Measurements from ENCODE around the gene RBM39. TPM values are rescaled to one million over a fixed set of nuclear protein-coding genes. Genes with fewer than 3 reads are reported as not detected.

RBM39 gene
- total and polyA plus RNA-seq, 9 of the 15 experiments (the other 6 are each of a cell fraction or from before 2014, with no cell fraction given), result 143 to 319 (median 228) TPM

DNA sequence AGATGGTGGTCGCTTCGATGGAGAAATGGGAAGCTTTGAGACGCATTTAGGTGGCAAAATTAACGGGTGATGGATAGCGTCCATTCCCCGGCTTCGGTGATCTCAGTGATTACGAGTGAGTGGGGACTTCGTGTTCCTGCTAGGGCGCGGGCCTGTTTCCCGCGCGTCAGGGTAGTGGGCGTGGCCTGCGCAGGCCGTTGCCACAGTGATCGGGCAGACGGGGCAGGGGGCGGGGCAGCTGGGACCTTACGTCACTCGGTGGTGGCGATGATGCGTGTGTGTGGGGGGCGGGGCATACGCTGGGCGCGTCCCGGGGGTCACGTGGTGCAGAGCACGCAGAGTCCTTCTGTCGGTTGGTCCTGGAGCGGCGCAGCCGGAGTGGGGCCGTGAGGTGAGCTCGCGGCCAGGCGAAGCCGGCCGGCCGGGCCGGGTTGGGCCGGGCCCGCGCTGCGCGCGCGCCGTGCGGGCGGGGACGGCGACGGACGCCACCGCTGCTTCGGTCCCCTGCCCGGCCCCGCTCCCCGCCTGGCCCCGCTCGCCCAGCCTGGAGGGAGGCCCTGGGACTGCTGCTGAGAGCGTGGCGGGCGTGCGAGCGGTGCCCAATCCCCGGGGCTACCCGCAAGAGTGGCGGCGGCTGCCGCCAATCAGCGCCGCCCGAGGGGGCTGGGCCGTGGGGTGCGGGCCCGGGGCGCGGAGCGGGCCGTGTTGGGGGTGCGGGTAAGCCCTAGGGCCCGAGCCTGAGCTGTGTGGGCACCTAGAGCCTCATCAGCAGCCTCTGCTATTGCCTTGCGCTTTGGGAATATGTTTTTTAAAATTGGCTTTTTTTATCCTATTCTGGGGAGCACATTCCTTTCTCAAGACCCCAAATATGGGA, 29.9 kb upstream of the RBM39 start, which contains the start of gene PHF20 (continued):
- TF ChIP-seq, protein P1, sequence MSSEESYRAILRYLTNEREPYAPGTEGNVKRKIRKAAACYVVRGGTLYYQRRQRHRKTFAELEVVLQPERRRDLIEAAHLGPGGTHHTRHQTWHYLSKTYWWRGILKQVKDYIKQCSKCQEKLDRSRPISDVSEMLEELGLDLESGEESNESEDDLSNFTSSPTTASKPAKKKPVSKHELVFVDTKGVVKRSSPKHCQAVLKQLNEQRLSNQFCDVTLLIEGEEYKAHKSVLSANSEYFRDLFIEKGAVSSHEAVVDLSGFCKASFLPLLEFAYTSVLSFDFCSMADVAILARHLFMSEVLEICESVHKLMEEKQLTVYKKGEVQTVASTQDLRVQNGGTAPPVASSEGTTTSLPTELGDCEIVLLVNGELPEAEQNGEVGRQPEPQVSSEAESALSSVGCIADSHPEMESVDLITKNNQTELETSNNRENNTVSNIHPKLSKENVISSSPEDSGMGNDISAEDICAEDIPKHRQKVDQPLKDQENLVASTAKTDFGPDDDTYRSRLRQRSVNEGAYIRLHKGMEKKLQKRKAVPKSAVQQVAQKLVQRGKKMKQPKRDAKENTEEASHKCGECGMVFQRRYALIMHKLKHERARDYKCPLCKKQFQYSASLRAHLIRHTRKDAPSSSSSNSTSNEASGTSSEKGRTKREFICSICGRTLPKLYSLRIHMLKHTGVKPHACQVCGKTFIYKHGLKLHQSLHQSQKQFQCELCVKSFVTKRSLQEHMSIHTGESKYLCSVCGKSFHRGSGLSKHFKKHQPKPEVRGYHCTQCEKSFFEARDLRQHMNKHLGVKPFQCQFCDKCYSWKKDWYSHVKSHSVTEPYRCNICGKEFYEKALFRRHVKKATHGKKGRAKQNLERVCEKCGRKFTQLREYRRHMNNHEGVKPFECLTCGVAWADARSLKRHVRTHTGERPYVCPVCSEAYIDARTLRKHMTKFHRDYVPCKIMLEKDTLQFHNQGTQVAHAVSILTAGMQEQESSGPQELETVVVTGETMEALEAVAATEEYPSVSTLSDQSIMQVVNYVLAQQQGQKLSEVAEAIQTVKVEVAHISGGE (CRISPR knock-in tag; IDR thresholded peaks at IDR 0.05), result 0 out of 6 replicates have a peak, but pooled peaks of 1 of the 3 experiments have one; percentile 1
- TF ChIP-seq ZNF384 (IDR thresholded peaks at IDR 0.05; ENCODE audit: low read depth, low read length) (no peak), SLC30A9 (CRISPR knock-in tag; IDR thresholded peaks at IDR 0.05) (no peak), ATF1 (CRISPR knock-in tag; IDR thresholded peaks at IDR 0.05) (peak; percentile 61; the same call in 1 of the 2 replicates), ATF1 (tag; IDR thresholded peaks at IDR 0.05) (peak; percentile 91), GABPA (tag; conservative IDR thresholded peaks at IDR 0.05; ENCODE audit: low read depth) (no peak; the same call in 1 of the 2 replicates), SRSF7 (optimal IDR thresholded peaks at IDR 0.05; ENCODE audit: low read depth, low read length) (no peak), CREB1 (IDR thresholded peaks at IDR 0.05) (peak; percentile 91), CREB1 (CRISPR knock-in tag; IDR thresholded peaks at IDR 0.05) (peak; percentile 91), ZNF764 (CRISPR knock-in tag; IDR thresholded peaks at IDR 0.05; ENCODE audit: low read depth) (no peak), NR1H2 (CRISPR knock-in tag; IDR thresholded peaks at IDR 0.05) (0 out of 2 replicates have a peak, but pooled peaks have one; percentile 41), PRPF4 (IDR thresholded peaks at IDR 0.05; ENCODE audit: insufficient read depth, low read depth, low read length, poor library complexity, severe bottlenecking) (no peak), CHD4 (IDR thresholded peaks at IDR 0.05; ENCODE audit: insufficient read depth, insufficient replicate concordance, low read depth, low read length, poor library complexity, severe bottlenecking) (no peak)
- TF ChIP-seq, protein P2, sequence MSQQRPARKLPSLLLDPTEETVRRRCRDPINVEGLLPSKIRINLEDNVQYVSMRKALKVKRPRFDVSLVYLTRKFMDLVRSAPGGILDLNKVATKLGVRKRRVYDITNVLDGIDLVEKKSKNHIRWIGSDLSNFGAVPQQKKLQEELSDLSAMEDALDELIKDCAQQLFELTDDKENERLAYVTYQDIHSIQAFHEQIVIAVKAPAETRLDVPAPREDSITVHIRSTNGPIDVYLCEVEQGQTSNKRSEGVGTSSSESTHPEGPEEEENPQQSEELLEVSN (IDR thresholded peaks at IDR 0.05; ENCODE audit: borderline replicate concordance in 1 of 2, extremely low read depth in 1 of 2, insufficient read depth in 1 of 2, insufficient read length in 1 of 2, low read depth in 1 of 2, low read length in 1 of 2, poor library complexity in 1 of 2, severe bottlenecking in 1 of 2), result peak; percentile 100
- TF ChIP-seq, protein P3, sequence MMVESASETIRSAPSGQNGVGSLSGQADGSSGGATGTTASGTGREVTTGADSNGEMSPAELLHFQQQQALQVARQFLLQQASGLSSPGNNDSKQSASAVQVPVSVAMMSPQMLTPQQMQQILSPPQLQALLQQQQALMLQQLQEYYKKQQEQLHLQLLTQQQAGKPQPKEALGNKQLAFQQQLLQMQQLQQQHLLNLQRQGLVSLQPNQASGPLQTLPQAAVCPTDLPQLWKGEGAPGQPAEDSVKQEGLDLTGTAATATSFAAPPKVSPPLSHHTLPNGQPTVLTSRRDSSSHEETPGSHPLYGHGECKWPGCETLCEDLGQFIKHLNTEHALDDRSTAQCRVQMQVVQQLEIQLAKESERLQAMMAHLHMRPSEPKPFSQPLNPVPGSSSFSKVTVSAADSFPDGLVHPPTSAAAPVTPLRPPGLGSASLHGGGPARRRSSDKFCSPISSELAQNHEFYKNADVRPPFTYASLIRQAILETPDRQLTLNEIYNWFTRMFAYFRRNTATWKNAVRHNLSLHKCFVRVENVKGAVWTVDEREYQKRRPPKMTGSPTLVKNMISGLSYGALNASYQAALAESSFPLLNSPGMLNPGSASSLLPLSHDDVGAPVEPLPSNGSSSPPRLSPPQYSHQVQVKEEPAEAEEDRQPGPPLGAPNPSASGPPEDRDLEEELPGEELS (CRISPR knock-in tag; IDR thresholded peaks at IDR 0.05; ENCODE audit: borderline replicate concordance), result 0 out of 2 replicates have a peak, but pooled peaks have one; percentile 66
- TF ChIP-seq, protein P4, sequence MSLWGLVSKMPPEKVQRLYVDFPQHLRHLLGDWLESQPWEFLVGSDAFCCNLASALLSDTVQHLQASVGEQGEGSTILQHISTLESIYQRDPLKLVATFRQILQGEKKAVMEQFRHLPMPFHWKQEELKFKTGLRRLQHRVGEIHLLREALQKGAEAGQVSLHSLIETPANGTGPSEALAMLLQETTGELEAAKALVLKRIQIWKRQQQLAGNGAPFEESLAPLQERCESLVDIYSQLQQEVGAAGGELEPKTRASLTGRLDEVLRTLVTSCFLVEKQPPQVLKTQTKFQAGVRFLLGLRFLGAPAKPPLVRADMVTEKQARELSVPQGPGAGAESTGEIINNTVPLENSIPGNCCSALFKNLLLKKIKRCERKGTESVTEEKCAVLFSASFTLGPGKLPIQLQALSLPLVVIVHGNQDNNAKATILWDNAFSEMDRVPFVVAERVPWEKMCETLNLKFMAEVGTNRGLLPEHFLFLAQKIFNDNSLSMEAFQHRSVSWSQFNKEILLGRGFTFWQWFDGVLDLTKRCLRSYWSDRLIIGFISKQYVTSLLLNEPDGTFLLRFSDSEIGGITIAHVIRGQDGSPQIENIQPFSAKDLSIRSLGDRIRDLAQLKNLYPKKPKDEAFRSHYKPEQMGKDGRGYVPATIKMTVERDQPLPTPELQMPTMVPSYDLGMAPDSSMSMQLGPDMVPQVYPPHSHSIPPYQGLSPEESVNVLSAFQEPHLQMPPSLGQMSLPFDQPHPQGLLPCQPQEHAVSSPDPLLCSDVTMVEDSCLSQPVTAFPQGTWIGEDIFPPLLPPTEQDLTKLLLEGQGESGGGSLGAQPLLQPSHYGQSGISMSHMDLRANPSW (CRISPR knock-in tag; IDR thresholded peaks at IDR 0.05), result no peak
